Panc1 (cell line): ENCODE results near the gene RFX8.

Source experiments
- CTCF ChIP-seq: fragments of 450-650 bp; IDR thresholded peaks from 2 replicates; pipeline ENCODE4 v1.5.1; 2017; ENCODE audit warnings: mild to moderate bottlenecking
- POLR2AphosphoS5 ChIP-seq: IDR thresholded peaks from 2 replicates; pipeline ENCODE4 v1.6.1; 2012; ENCODE audit warnings: mild to moderate bottlenecking, low read depth, low read length, moderate library complexity
- SIN3A ChIP-seq: IDR thresholded peaks from 2 replicates; pipeline ENCODE4 v1.6.1; 2012; ENCODE audit warnings: low read depth, mild to moderate bottlenecking, low read length, moderate library complexity, borderline replicate concordance; ENCODE audit not compliant: insufficient read depth
- TCF7L2 ChIP-seq: IDR thresholded peaks from 2 replicates; pipeline ENCODE4 v1.6.1; 2011; ENCODE audit warnings: mild to moderate bottlenecking, low read depth, low read length, inconsistent platforms

- TF ChIP-seq POLR2AphosphoS5 = no peak
- TF ChIP-seq CTCF = no peak
- no peak for TF ChIP-seq TCF7L2
- no peak for TF ChIP-seq SIN3A
Measured at GRCh38 chr2:101369100-101369499, 105.8 kb downstream of the RFX8 start.
